HepG2 (cell line): ENCODE data around the gene EYA3. TPM values are rescaled to one million over a fixed set of nuclear protein-coding genes. Genes with fewer than 3 reads are reported as not detected.
A peak's percentile ranks its signal among the peaks of the same experiment; 100 is the strongest.

Experiments used
- ATAC-seq: fragments of 200-7000 bp; cut with Tn5 transposase; 3 replicates; pipeline ENCODE4 v1.9.1; 2020; ENCODE audit warnings: mild to moderate bottlenecking, moderate library complexity
- BruUV-seq: library from RNA; stranded (reverse); fragments of 400-500 nt; replicated peaks from 2 replicates; lab custom pipeline; 2021; lab: Mats Ljungman, UMichigan
- CTCF ChIA-PET: fragments of 300-600 bp; formaldehyde crosslinking; extraction: SDS; loops from one replicate; lab custom pipeline; 2021; ENCODE audit warnings: low total read pairs, inconsistent platforms, low intra/inter-chr PET ratio; lab: Yijun Ruan, JAX
- POLR2A ChIA-PET: fragments of 350-600 bp; sonication (Branson Sonifier 250); formaldehyde crosslinking; loops from one replicate; lab custom pipeline; 2020; ENCODE audit warnings: antibody characterized with exemption, inconsistent platforms; lab: Yijun Ruan, JAX
- DNase-seq: peaks from one replicate; pipeline ENCODE4 v3.0.0-alpha.2; 2015; ENCODE audit warnings: low spot score
- FAIRE-seq: peaks from 3 replicates; lab custom pipeline; 2011; peaks lifted over from hg19 to GRCh38; lab: Jason Lieb, UNC
- H2AFZ ChIP-seq: one replicate; pipeline ENCODE4 v1.6.1; 2011; ENCODE audit warnings: low read length, inconsistent platforms
- H3K27ac ChIP-seq: fragments of 300-600 bp; 3 replicates; pipeline ENCODE4 v1.8.0; 2011; ENCODE audit warnings: mixed run types, mild to moderate bottlenecking, mixed read lengths, low read length, inconsistent platforms; ENCODE audit not compliant: insufficient read depth; ENCODE audit errors: extremely low read length
- H3K27me3 ChIP-seq, 2 experiments: fragments of 200-600 bp in 1 of 2; 2 replicates in 1 of 2; 3 replicates in 1 of 2; pipeline versions ENCODE4 v1.6.0 to v1.8.0; 2011; ENCODE audit warnings: low read length in 2 of 2, mild to moderate bottlenecking in 2 of 2, moderate library complexity in 2 of 2, inconsistent platforms in 1 of 2; ENCODE audit not compliant: insufficient read depth in 2 of 2, control insufficient read depth in 1 of 2
- H3K36me3 ChIP-seq, 2 experiments: fragments of 200-600 bp in 1 of 2; replicated peaks in 1 of 2; 2 replicates in 1 of 2; 3 replicates in 1 of 2; pipeline versions ENCODE4 v1.5.1 to v1.8.0; 2011; ENCODE audit warnings: low read length in 2 of 2, inconsistent platforms in 1 of 2; ENCODE audit not compliant: insufficient read depth in 2 of 2, control insufficient read depth in 1 of 2
- H3K4me1 ChIP-seq: 2 replicates; pipeline ENCODE4 v1.5.1; 2012; ENCODE audit warnings: low read length, inconsistent platforms; ENCODE audit not compliant: insufficient read depth
- H3K4me2 ChIP-seq: 2 replicates; pipeline ENCODE4 v1.6.0; 2011; ENCODE audit warnings: low read depth, low read length, inconsistent platforms
- H3K4me3 ChIP-seq, 3 experiments: fragments of 200-600 bp in 1 of 3; sonication (generic), shearing (Covaris generic) in 1 of 3; replicated peaks in 1 of 3; 2 replicates each; pipeline ENCODE4 v1.5.1; 2011 to 2016; ENCODE audit warnings: low read length in 3 of 3, inconsistent platforms in 2 of 3, low read depth in 2 of 3, mild to moderate bottlenecking in 2 of 3, control low read depth in 1 of 3, mixed read lengths in 1 of 3; ENCODE audit not compliant: insufficient read depth in 1 of 3
- H3K79me2 ChIP-seq: one replicate; pipeline ENCODE4 v1.6.1; 2011; ENCODE audit warnings: low read length, inconsistent platforms; ENCODE audit not compliant: insufficient read depth
- H3K9ac ChIP-seq: 2 replicates; pipeline ENCODE4 v1.6.0; 2011; ENCODE audit warnings: mild to moderate bottlenecking, low read depth, low read length, inconsistent platforms; ENCODE audit not compliant: insufficient read depth
- H3K9me3 ChIP-seq: 2 replicates; pipeline ENCODE4 v1.5.1; 2012; ENCODE audit warnings: mild to moderate bottlenecking, low read length
- H4K20me1 ChIP-seq: 2 replicates; pipeline ENCODE4 v1.6.0; 2011; ENCODE audit warnings: inconsistent platforms, mild to moderate bottlenecking, low read length, moderate library complexity; ENCODE audit not compliant: insufficient read depth
- FOSL1 ChIP-seq: sonication (generic); formaldehyde crosslinking; IDR thresholded peaks from 2 replicates; pipeline ENCODE4 v1.9.0; 2021; ENCODE audit warnings: missing genetic modification reagents, borderline replicate concordance
- HNRNPL ChIP-seq: fragments of 200-400 bp; formaldehyde crosslinking; IDR thresholded peaks from 2 replicates; pipeline ENCODE4 v1.6.1; 2017; ENCODE audit warnings: mild to moderate bottlenecking, low read depth, low read length
- ZNF562 ChIP-seq: sonication (generic); formaldehyde crosslinking; IDR thresholded peaks from 2 replicates; pipeline ENCODE4 v1.8.0; 2022; ENCODE audit warnings: missing genetic modification reagents, borderline replicate concordance
- WGBS: methylation state at CpG from one replicate; pipeline ENCODE4 v1.1.6; 2017; ENCODE audit warnings: low lambda C conversion rate; 5-methylcytosine and 5-hydroxymethylcytosine counted together
- in situ Hi-C: cut with HindIII; loops from 2 replicates; pipeline ENCODE4 v1.10.0; 2017; ENCODE audit warnings: low pct_unique_long_range_greater_than_20kb; ENCODE audit not compliant: extremely low pct_ligation_motif_present
- intact Hi-C: fragments of 100-400 bp; cut with micrococcal nuclease; formaldehyde crosslinking; loops from one replicate; pipeline ENCODE4 v1.10.0; 2022; ENCODE audit not compliant: unreplicated experiment
- polyA plus RNA-seq, 8 experiments: library from polyadenylated mRNA; depleted of rRNA in 3 of 8; stranded (reverse) in 7 of 8; unstranded in 1 of 8; fragments of >200 nt; fragmentation: Illumina TruSeq in 4 of 8; extraction: Trizol in 4 of 8; gene quantifications; 2 replicates each; pipeline versions ENCODE4 v1.2.1 to v1.2.3, GENCODE V29; 2011 to 2016; ENCODE audit warnings: low read depth in 4 of 8, missing spikeins in 1 of 8, mixed read lengths in 1 of 8; ENCODE audit not compliant: insufficient read depth in 1 of 8
- total RNA-seq, 5 experiments: library from RNA; depleted of rRNA; stranded (reverse); fragments of >200 nt; fragmentation: Illumina TruSeq; extraction: Trizol; gene quantifications; 2 replicates each; pipeline ENCODE4 v1.2.3, GENCODE V29; 2016; ENCODE audit warnings: low read depth in 1 of 5

Gene EYA3
- total and polyA plus RNA-seq, 2 of the 13 experiments (the other 11 are each of a cell fraction or from before 2014, with no cell fraction given) = 13.9 to 19.7 TPM

DNA sequence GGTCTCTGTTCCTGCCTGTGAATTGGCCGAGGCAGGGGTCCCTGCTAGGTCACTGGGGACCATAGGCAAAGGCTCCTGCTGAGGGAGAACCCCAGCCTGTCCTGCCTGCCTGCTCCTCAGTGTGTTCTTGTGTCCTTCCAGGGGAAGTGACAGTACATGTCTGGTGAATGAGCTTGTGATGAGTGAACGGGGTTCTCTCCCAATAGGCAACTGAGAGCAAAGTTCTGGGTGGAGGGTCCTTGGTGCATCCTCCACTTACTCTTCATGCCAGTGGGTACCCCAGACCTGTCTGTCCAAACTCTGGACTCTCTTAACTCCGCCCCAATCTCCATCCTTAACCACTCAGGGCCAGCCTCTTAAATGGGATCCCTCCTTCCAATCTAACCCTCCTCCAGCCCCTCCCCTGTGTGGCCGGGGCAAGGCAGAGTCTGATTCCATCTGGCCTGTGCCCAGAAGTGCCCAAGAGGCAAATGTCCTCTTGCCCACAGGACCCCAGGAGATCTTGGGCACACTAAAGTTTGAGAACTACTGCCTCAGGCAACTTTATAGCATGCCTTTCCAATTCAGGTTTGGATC, 126.7 kb downstream of the EYA3 start:
- FAIRE-seq = no peak
- Histone ChIP-seq H2AFZ (no peak overlapping the region), H3K27ac (no peak overlapping the region), H3K4me1 (peaks cover 33% of the 10 kb centered on the region), H3K9ac (no peak overlapping the region), H3K4me3 (no peak overlapping the region), H3K79me2 (no peaks in the 10 kb centered on the region), H3K36me3 (no peaks in the 10 kb centered on the region; a peak in 2 of 5 replicates), H3K27me3 (no peaks in the 10 kb centered on the region), H4K20me1 (no peaks in the 10 kb centered on the region), H3K9me3 (no peaks in the 10 kb centered on the region), H3K4me2 (no peak overlapping the region)
- no peak for ATAC-seq
- CTCF ChIA-PET = no interaction called here
- no peak for DNase-seq
- no peak for TF ChIP-seq FOSL1 (CRISPR knock-in tag)
- POLR2A ChIA-PET = no interaction called here
- BruUV-seq = no TSS peak
- 76% methylated on average over 3 of the region's 4 CpGs for WGBS
- intact Hi-C loops (no loop called here), in situ Hi-C loops (no loop called here)

DNA sequence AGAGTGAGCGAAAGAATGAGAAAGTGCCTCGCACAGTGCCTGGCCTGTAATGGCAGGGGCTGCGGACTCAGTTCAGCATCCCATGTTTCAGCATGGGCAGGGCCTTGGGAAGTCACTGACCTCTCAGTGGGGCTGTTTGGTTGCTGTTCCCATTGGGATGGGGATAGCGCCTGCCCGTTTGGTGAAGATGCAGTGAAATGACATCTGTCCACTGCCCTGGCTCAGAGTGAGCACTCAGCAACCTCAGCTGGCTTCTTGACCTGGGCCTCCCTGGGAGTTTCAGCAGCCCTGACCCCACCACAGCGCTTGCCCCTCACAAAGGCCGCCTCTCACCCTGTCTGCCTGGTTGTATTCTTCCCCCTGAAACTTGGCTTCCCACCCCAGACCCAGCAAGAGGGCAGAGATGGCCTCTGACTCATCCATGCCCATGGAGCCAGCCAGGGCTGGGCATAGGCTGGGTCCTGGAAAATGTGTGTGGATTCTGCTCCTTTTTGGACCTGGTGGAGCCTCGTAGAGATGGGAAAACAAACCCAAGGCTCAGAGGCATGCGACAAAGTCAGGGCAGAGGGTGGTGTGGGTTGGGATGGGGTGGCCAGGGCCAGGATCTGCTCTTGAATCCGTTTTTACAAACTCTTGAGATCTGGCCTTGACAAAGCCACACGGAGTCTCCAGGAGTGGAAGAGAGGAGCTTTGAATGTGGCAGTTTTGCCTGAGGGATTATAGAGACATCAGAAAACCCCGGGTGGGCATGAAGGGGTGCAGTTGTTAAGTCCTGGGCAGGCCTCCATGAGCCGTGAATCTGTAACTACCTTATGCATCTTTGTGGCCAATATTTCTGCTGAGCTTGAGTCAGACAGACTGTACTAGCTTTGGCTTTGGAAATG, 127.4 kb downstream of the EYA3 start:
- in situ Hi-C loops = no loop called here
- Histone ChIP-seq H3K36me3 (no peaks in the 10 kb centered on the region), H3K27ac (no peak overlapping the region), H2AFZ (no peak overlapping the region), H3K9ac (peak overlapping the region; percentile 67), H3K9me3 (no peaks in the 10 kb centered on the region), H3K27me3 (no peaks in the 10 kb centered on the region), H3K79me2 (no peaks in the 10 kb centered on the region), H3K4me1 (peaks cover 33% of the 10 kb centered on the region), H3K4me2 (peak overlapping the region; percentile 68), H3K4me3 (peak overlapping the region; percentile 52 to 74 (median 73); a peak in 5 of 6 replicates), H4K20me1 (no peaks in the 10 kb centered on the region)
- 29% methylated on average over 7 of the region's 13 CpGs for WGBS
- ATAC-seq (peak; percentile 19), FAIRE-seq (no peak), DNase-seq (no peak)
- intact Hi-C loops = no loop called here
- no peak for TF ChIP-seq ZNF562 (CRISPR knock-in tag)
- TF ChIP-seq HNRNPL = 0 out of 2 replicates have a peak, but pooled peaks have one; percentile 39
- TSS peak; percentile 64 for BruUV-seq
- CTCF ChIA-PET = no interaction called here
- POLR2A ChIA-PET = no interaction called here
